Endodermal cell (in vitro differentiated cells): Measurements from ENCODE around the gene LAG3. TPM values are rescaled to one million over a fixed set of nuclear protein-coding genes. Genes with fewer than 3 reads are reported as not detected.

ENCODE experiments used
- DNase-seq: peaks from one replicate; pipeline ENCODE4 v3.0.0-alpha.2; 2017
- H3K27ac ChIP-seq: 2 replicates; pipeline ENCODE4 v1.5.1; 2013; ENCODE audit warnings: mild to moderate bottlenecking, low read depth, low read length, moderate library complexity
- H3K27me3 ChIP-seq: 2 replicates; pipeline ENCODE4 v1.6.1; 2013; ENCODE audit warnings: mild to moderate bottlenecking, low read length, moderate library complexity; ENCODE audit not compliant: insufficient read depth, control insufficient read depth, poor library complexity, severe bottlenecking
- H3K36me3 ChIP-seq: 2 replicates; pipeline ENCODE4 v1.7.0; 2013; ENCODE audit warnings: mild to moderate bottlenecking, low read length, moderate library complexity; ENCODE audit not compliant: control insufficient read depth, insufficient read depth
- H3K4me1 ChIP-seq: one replicate; pipeline ENCODE4 v1.7.0; 2013; ENCODE audit warnings: low read length; ENCODE audit not compliant: control insufficient read depth, insufficient read depth
- H3K4me3 ChIP-seq: 2 replicates; pipeline ENCODE4 v1.5.1; 2013; ENCODE audit warnings: mild to moderate bottlenecking, low read length, moderate library complexity
- H3K9ac ChIP-seq: 2 replicates; pipeline ENCODE4 v1.6.1; 2013; ENCODE audit warnings: mild to moderate bottlenecking, low read length, moderate library complexity; ENCODE audit not compliant: poor library complexity, severe bottlenecking; ENCODE audit errors: extremely low read depth
- H3K9me3 ChIP-seq: 2 replicates; pipeline ENCODE4 v1.6.1; 2013; ENCODE audit warnings: mild to moderate bottlenecking, low read length, moderate library complexity; ENCODE audit not compliant: control insufficient read depth
- H3K27ac Mint-ChIP-seq: 2 replicates; pipeline ENCODE4 v1.8.0; 2020; ENCODE audit warnings: mixed read lengths
- H3K27me3 Mint-ChIP-seq: 2 replicates; pipeline ENCODE4 v1.8.0; 2021; ENCODE audit warnings: mild to moderate bottlenecking, mixed read lengths; ENCODE audit not compliant: insufficient read depth
- H3K36me3 Mint-ChIP-seq: 2 replicates; pipeline ENCODE4 v1.8.0; 2020; ENCODE audit warnings: low read depth, mixed read lengths
- H3K4me1 Mint-ChIP-seq: 2 replicates; pipeline ENCODE4 v1.8.0; 2020; ENCODE audit warnings: mixed read lengths
- H3K4me3 Mint-ChIP-seq: 2 replicates; pipeline ENCODE4 v1.8.0; 2020; ENCODE audit warnings: mild to moderate bottlenecking, moderate library complexity, mixed read lengths
- H3K9me3 Mint-ChIP-seq: 2 replicates; pipeline ENCODE4 v1.8.0; 2020; ENCODE audit warnings: mild to moderate bottlenecking, mixed read lengths
- CTCF ChIP-seq: fragments of 200-600 bp; sonication (generic); conservative IDR thresholded peaks from 2 replicates; pipeline ENCODE4 v1.5.0; 2021; ENCODE audit warnings: antibody characterized with exemption, mild to moderate bottlenecking
- WGBS, 2 experiments: methylation state at CpG; one replicate each; pipeline versions ENCODE4 v1.1.5 to v1.1.7; 2013; ENCODE audit warnings: missing lambda C conversion rate in 2 of 2, mixed read lengths in 1 of 2; ENCODE audit not compliant: insufficient coverage in 1 of 2, insufficient read length in 1 of 2; 5-methylcytosine and 5-hydroxymethylcytosine counted together
- total RNA-seq, 2 donors: library from RNA; stranded (reverse); fragmentation: NEBNext Ultra II Directional in 1 of 2; extraction: Animal tissue kit (Norgen Biotek cat#: 25700) in 1 of 2; gene quantifications; 2 replicates in 1 of 2; 3 replicates in 1 of 2; pipeline ENCODE4 v1.2.1, GENCODE V29; 2021

The LAG3 gene
- total RNA-seq, 2 donors from 2014 or later: 1.9 to 7.3 TPM

- no peak overlapping the region for H3K27ac Mint-ChIP-seq
- H3K9ac ChIP-seq: no peak overlapping the region
- WGBS, 2 experiments: 72 to 94% methylated on average over 3 to 5 of the region's 5 CpGs
Measured at GRCh38 chr12:6784761-6785160, 12.4 kb downstream of the LAG3 start.

GRCh38 chr12:6786416-6787094, 14.2 kb downstream of the LAG3 start:
- H3K9me3 Mint-ChIP-seq: no peaks in the 10 kb centered on the region
- Histone ChIP-seq H3K27ac (no peak overlapping the region), H3K9ac (no peak overlapping the region), H3K9me3 (no peaks in the 10 kb centered on the region), H3K36me3 (no peaks in the 10 kb centered on the region), H3K4me3 (no peak overlapping the region), H3K27me3 (peaks cover 18% of the 10 kb centered on the region), H3K4me1 (peaks cover 6% of the 10 kb centered on the region)
- H3K4me1 Mint-ChIP-seq: peaks cover 21% of the 10 kb centered on the region
- DNase-seq: peak; percentile 60
- no peak for TF ChIP-seq CTCF
- H3K27me3 Mint-ChIP-seq: peaks cover 33% of the 10 kb centered on the region
- no peak overlapping the region for H3K4me3 Mint-ChIP-seq
- 74 to 84% methylated on average over 4 to 7 of the region's 9 CpGs for WGBS, 2 experiments
- no peaks in the 10 kb centered on the region for H3K36me3 Mint-ChIP-seq
- peak overlapping the region; percentile 65 for H3K27ac Mint-ChIP-seq

More at GRCh38 chr12:6784761-6785160, 12.4 kb downstream of the LAG3 start:
- Histone ChIP-seq H3K27me3 (peaks cover 6% of the 10 kb centered on the region), H3K4me3 (no peak overlapping the region), H3K36me3 (no peaks in the 10 kb centered on the region), H3K27ac (no peak overlapping the region), H3K4me1 (peaks cover 6% of the 10 kb centered on the region), H3K9me3 (no peaks in the 10 kb centered on the region)
- Mint-ChIP-seq H3K27me3 (peaks cover 21% of the 10 kb centered on the region), H3K4me1 (peaks cover 20% of the 10 kb centered on the region), H3K9me3 (no peaks in the 10 kb centered on the region), H3K36me3 (no peaks in the 10 kb centered on the region), H3K4me3 (no peak overlapping the region)
- no peak for TF ChIP-seq CTCF
- DNase-seq: peak; percentile 42

- no peaks in the 10 kb centered on the region for H3K36me3 Mint-ChIP-seq
- DNase-seq: no peak
- Histone ChIP-seq H3K9ac (no peak overlapping the region), H3K36me3 (no peaks in the 10 kb centered on the region), H3K4me3 (no peak overlapping the region), H3K9me3 (no peaks in the 10 kb centered on the region), H3K27ac (no peak overlapping the region), H3K4me1 (peaks cover 6% of the 10 kb centered on the region), H3K27me3 (peaks cover 20% of the 10 kb centered on the region)
- TF ChIP-seq CTCF: no peak
- H3K4me3 Mint-ChIP-seq: no peak overlapping the region
- H3K4me1 Mint-ChIP-seq: peaks cover 21% of the 10 kb centered on the region
- WGBS, 2 experiments: 91 to 95% methylated on average over 5 of the region's 5 CpGs
- H3K27me3 Mint-ChIP-seq: peaks cover 37% of the 10 kb centered on the region
- H3K27ac Mint-ChIP-seq: peak overlapping the region; percentile 65
- no peaks in the 10 kb centered on the region for H3K9me3 Mint-ChIP-seq
Measured at GRCh38 chr12:6787309-6787708, 15.0 kb downstream of the LAG3 start.
